Sigmoid colon (tissue), 7 donors: ENCODE results near the gene TOMM20. TPM values are rescaled to one million over a fixed set of nuclear protein-coding genes. Genes with fewer than 3 reads are reported as not detected.

ENCODE experiments used
- DNase-seq: peaks from one replicate; pipeline ENCODE4 v3.0.0-alpha.2; 2019
- H3K27ac ChIP-seq, 4 donors: fragments of 200-600 bp; sonication (generic); one replicate each; pipeline ENCODE4 v1.5.1; 2016 to 2019; ENCODE audit warnings: mild to moderate bottlenecking in 1 of 4
- H3K27me3 ChIP-seq, 3 donors: fragments of 200-600 bp; sonication (generic); one replicate each; pipeline ENCODE4 v1.5.1; 2019; ENCODE audit warnings: mild to moderate bottlenecking in 1 of 3
- H3K36me3 ChIP-seq, 4 donors: fragments of 200-600 bp; sonication (generic); one replicate each; pipeline ENCODE4 v1.5.1; 2016 to 2019
- H3K4me1 ChIP-seq, 4 donors: fragments of 200-600 bp; sonication (generic); one replicate each; pipeline ENCODE4 v1.5.1; 2017 to 2019
- H3K4me3 ChIP-seq, 4 donors: fragments of 200-600 bp; sonication (generic); one replicate each; pipeline ENCODE4 v1.5.1; 2017 to 2019; ENCODE audit warnings: mild to moderate bottlenecking in 2 of 4, moderate library complexity in 1 of 4
- H3K9me3 ChIP-seq, 4 donors: fragments of 200-600 bp in 3 of 4; sonication (generic) in 3 of 4; one replicate each; pipeline versions ENCODE4 v1.5.1 to v1.6.1; 2013 to 2019
- EP300 ChIP-seq, 4 donors: sonication (generic); formaldehyde crosslinking; IDR thresholded peaks; one replicate each; pipeline ENCODE4 v1.6.1; 2017; ENCODE audit warnings: antibody characterized with exemption in 4 of 4
- POLR2A ChIP-seq, 2 donors: fragments of 450-650 bp; IDR thresholded peaks; one replicate each; pipeline ENCODE4 v1.6.1; 2016; ENCODE audit warnings: antibody characterized with exemption in 2 of 2, mild to moderate bottlenecking in 2 of 2, moderate library complexity in 2 of 2
- POLR2AphosphoS5 ChIP-seq, 4 donors: sonication (generic); formaldehyde crosslinking; IDR thresholded peaks; one replicate each; pipeline ENCODE4 v1.6.1; 2017; ENCODE audit warnings: antibody characterized with exemption in 4 of 4
- WGBS, 2 donors: extraction: QIAGEN DNeasy Blood & Tissue Kit; methylation state at CpG; one replicate each; pipeline ENCODE4 v1.1.7; 2013; 5-methylcytosine and 5-hydroxymethylcytosine counted together
- intact Hi-C: fragments of 100-400 bp; cut with DNase I; formaldehyde crosslinking; loops from one replicate; pipeline ENCODE4 v1.15.1; 2023
- polyA plus RNA-seq, 3 donors: library from polyadenylated mRNA; stranded (reverse); fragments of 200-250 nt; gene quantifications; one replicate each; pipeline ENCODE4 v1.2.3, GENCODE V29; 2013
- total RNA-seq, 4 donors: library from RNA; depleted of rRNA; stranded (reverse); fragments of >200 nt; gene quantifications; one replicate each; pipeline ENCODE4 v1.1.0, GENCODE V29; 2016
- TF ChIP-seq, protein P1 (sequence below), 4 experiments: fragments of 450-650 bp in 3 of 4; fragments of 200-600 bp in 1 of 4; IDR thresholded peaks; one replicate each; pipeline ENCODE4 v1.5.1; 2016 to 2019; ENCODE audit warnings: antibody characterized with exemption in 4 of 4, mild to moderate bottlenecking in 3 of 4, moderate library complexity in 2 of 4
- donor health status: healthy with polysubstance abuse.
- donor health status: Bipolar disorder and iron deficiency.
- donor health status: healthy.

The TOMM20 gene
- total and polyA plus RNA-seq, 7 donors, result 49.0 to 128 (median 79.3) TPM

DNA sequence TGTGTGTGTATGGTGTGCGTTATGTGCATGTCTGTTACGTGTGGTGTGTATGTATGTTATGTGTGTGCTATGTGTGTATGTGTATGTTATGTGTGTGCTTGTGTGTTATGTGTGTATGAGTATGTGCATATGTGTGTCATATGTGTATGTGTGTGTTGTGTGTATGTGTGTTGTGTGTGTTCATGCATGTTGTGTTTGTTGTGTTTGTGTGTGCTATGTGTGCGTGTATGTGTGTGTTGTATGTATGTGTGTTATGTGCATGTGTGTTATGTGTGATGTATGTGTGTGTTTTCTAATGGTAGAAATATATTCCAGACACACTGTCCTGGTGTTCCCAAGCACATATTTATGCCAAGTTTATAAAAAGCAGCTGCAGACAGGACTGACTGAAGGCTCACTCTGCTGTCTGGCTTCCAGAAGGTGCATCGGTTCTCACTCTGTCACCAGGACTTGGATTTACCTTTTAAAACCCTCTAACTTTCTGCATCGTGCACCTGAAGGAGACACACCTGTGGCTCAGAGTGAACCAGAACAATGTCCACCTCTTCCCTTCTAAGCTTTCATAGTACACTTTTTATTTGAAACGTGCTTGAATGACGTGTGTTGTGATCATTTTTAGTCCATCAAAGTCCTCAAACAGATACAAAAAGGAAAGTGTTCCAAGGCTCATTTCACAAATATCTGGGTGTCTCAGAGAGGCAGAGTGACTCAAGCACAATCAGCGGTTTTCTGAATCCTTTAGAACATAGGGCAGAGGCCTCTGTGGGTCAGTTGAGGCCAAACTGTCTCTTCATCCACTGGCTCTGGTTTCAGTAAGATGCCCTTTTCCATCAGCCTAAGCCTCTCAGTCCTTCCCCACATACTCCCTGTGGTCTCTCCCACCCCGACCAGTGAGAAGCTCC lies 49.9 kb downstream of the TOMM20 start:
- intact Hi-C loops, result loop anchor here (2.0 to 5.0 kb wide), 3 partner anchors 81 to 354 kb away; no protein-coding TSS in a partner anchor
- no peaks in the 10 kb centered on the region for H3K36me3 ChIP-seq

DNA sequence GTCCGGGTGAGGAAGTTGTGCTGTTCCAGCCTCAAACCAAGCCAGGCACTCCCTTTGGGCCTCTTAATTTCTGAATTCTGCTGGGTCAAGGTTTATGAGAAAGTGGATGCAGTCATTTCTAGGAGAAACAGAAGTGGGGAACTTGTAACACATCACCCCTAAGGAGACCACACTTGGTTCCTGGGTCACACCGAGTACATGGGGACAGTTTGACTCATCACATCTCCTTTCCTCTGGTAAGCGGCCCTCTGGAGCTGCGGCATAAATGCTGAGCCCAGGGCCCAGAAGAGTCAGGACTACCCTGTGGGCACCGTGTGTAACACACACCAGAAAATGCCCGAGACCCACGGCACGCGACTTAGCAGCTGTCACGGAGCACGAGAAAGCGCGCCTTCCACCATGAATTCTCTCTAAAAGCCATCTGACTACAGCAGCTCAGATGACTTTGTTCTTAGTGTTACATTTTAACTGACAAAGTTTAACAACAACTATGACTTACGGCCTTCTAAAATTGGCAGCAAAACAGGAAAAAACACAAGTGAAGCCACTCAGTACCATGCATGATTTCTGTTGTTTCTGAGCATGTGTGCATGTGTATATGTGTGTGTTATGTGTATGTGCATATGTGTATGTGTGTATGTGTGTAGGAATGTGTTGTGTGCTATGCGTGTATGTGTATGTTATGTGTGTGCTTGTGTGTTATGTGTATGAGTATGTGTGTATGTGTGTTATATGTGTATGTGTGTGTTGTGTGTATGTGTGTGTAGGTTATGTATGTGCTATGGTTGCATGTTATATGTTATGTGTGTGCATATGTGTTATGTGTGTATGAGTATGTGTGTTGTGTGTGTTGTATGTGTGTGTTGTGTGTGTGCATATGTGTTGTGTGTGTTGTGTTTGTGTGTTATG lies 50.8 kb downstream of the TOMM20 start:
- Histone ChIP-seq H3K4me1 (peaks cover 0 to 44% (median 43%) of the 10 kb centered on the region in 4 donors), H3K27me3 (no peaks in the 10 kb centered on the region), H3K4me3 (no peak overlapping the region), H3K9me3 (no peaks in the 10 kb centered on the region), H3K27ac (peak overlapping the region; percentile 44 to 89 (median 82)), H3K36me3 (no peaks in the 10 kb centered on the region)
- intact Hi-C loops, result loop anchor here (2.0 to 5.0 kb wide), 3 partner anchors 81 to 353 kb away; no protein-coding TSS in a partner anchor
- no peak for DNase-seq
- no peak for TF ChIP-seq EP300 (IDR thresholded peaks at IDR 0.05)
- TF ChIP-seq, protein P1, sequence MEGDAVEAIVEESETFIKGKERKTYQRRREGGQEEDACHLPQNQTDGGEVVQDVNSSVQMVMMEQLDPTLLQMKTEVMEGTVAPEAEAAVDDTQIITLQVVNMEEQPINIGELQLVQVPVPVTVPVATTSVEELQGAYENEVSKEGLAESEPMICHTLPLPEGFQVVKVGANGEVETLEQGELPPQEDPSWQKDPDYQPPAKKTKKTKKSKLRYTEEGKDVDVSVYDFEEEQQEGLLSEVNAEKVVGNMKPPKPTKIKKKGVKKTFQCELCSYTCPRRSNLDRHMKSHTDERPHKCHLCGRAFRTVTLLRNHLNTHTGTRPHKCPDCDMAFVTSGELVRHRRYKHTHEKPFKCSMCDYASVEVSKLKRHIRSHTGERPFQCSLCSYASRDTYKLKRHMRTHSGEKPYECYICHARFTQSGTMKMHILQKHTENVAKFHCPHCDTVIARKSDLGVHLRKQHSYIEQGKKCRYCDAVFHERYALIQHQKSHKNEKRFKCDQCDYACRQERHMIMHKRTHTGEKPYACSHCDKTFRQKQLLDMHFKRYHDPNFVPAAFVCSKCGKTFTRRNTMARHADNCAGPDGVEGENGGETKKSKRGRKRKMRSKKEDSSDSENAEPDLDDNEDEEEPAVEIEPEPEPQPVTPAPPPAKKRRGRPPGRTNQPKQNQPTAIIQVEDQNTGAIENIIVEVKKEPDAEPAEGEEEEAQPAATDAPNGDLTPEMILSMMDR (IDR thresholded peaks at IDR 0.05), result peak in 1 of 4 experiments; percentile 20
- 75 to 77% methylated on average over 15 of the region's 15 CpGs for WGBS, 2 donors

More for the DNA sequence above, 49.9 kb downstream of the TOMM20 start:
- Histone ChIP-seq H3K4me1 (peaks cover 0 to 51% (median 48%) of the 10 kb centered on the region in 4 donors), H3K27ac (peak overlapping the region; percentile 4 to 85 (median 38)), H3K4me3 (no peak overlapping the region), H3K9me3 (no peaks in the 10 kb centered on the region), H3K27me3 (no peaks in the 10 kb centered on the region)
- TF ChIP-seq, protein P1 (IDR thresholded peaks at IDR 0.05), result no peak
- no peak for TF ChIP-seq EP300 (IDR thresholded peaks at IDR 0.05)
- TF ChIP-seq POLR2AphosphoS5 (IDR thresholded peaks at IDR 0.05), result peak in 1 of 4 donors; percentile 9
- no peak for TF ChIP-seq POLR2A (IDR thresholded peaks at IDR 0.05)
- DNase-seq, result no peak
- WGBS, 2 donors, result 32 to 60% methylated on average over 9 of the region's 9 CpGs

DNA sequence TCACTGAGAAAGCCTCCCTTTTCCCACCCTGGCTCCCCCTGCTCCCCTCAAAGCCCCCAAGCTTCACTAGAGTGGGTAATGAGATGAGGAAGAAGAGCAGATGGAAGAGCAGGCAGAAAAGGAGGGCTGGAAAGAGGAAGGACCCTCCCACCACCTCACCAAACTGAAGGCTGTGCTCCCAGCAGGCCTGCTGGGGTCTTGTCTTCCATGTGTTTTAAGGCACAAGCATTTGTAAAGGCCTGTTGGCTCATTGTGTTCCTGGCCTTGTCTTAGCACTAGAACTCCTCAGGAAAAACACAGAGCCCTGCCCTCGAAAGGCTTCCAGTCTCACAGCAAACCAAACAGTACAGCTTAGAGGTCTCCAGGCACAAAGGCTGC lies 51.5 kb downstream of the TOMM20 start:
- H3K27ac ChIP-seq, result peak overlapping the region; percentile 44 to 89 (median 82)
- 93 to 100% methylated on average over 1 of the region's 1 CpG for WGBS, 2 donors
- no peaks in the 10 kb centered on the region for H3K27me3 ChIP-seq
- no peaks in the 10 kb centered on the region for H3K36me3 ChIP-seq
- no peak overlapping the region for H3K4me3 ChIP-seq
- H3K4me1 ChIP-seq, result peaks cover 0 to 39% (median 36%) of the 10 kb centered on the region in 4 donors
- H3K9me3 ChIP-seq, result no peaks in the 10 kb centered on the region
- intact Hi-C loops, result loop anchor here (5.0 kb wide), 2 partner anchors 80 to 160 kb away; no protein-coding TSS in a partner anchor
- DNase-seq, result no peak
- TF ChIP-seq EP300 (IDR thresholded peaks at IDR 0.05), result no peak
- no peak for TF ChIP-seq POLR2AphosphoS5 (IDR thresholded peaks at IDR 0.05)
- TF ChIP-seq POLR2A (IDR thresholded peaks at IDR 0.05), result no peak

DNA sequence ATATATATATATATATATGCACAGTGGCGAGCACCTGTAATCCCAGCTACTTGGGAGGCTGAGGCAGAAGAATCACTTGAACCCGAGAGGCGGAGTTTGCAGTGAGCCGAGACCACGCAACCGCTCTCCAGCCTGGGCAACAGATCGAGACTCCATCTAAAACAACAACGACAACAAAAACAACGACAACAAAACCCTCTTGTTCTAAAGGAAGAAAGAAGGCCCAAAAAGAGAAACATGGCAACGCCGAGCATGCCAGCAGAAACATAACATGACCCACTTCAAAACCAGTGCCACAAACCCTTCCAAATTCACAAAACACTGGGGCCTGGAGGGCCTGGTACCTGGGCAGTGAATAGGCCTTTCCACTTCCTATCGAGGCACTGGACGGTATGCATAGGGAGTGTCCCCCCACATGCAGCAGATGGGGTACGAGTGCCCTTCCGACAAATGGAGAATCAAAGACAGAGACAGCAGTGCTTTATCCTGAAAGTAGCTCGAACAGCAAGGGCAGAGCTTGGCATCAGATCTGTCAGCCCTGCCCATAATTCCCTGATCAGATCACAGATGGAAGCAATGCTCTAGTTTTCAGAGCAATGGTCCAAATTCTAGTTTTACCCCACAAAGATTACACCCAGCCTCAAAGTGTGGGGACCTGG lies 52.0 kb downstream of the TOMM20 start:
- Histone ChIP-seq H3K27ac (peak overlapping the region; percentile 44 to 89 (median 82)), H3K4me1 (peaks cover 0 to 39% (median 35%) of the 10 kb centered on the region in 4 donors), H3K4me3 (no peak overlapping the region), H3K9me3 (no peaks in the 10 kb centered on the region), H3K36me3 (no peaks in the 10 kb centered on the region), H3K27me3 (no peaks in the 10 kb centered on the region)
- no peak for DNase-seq
- 92 to 96% methylated on average over 16 of the region's 16 CpGs for WGBS, 2 donors
- no peak for TF ChIP-seq POLR2AphosphoS5 (IDR thresholded peaks at IDR 0.05)
- no peak for TF ChIP-seq EP300 (IDR thresholded peaks at IDR 0.05)
- TF ChIP-seq, protein P1 (IDR thresholded peaks at IDR 0.05), result no peak
- no peak for TF ChIP-seq POLR2A (IDR thresholded peaks at IDR 0.05)
- intact Hi-C loops, result loop anchor here (5.0 kb wide), 2 partner anchors 79 to 159 kb away; no protein-coding TSS in a partner anchor
